HepG2 (cell line): ENCODE results near the gene ATN1. TPM values are rescaled to one million over a fixed set of nuclear protein-coding genes. Genes with fewer than 3 reads are reported as not detected.

Experiments
- ASH2L ChIP-seq: fragments of 300-600, 200-600 bp; sonication (generic); IDR thresholded peaks from 2 replicates; pipeline ENCODE4 v1.7.0; 2017; ENCODE audit warnings: low read depth, mild to moderate bottlenecking, moderate library complexity, mixed read lengths, low read length; ENCODE audit not compliant: insufficient read length
- HDAC6 ChIP-seq: fragments of 200-600 bp; sonication (generic); IDR thresholded peaks from 2 replicates; pipeline ENCODE4 v1.7.0; 2017; ENCODE audit warnings: mild to moderate bottlenecking, antibody characterized with exemption, low read length, low read depth
- PLRG1 ChIP-seq: fragments of 450-650 bp; conservative IDR thresholded peaks from 2 replicates; pipeline ENCODE4 v1.6.1; 2016
- POLR2A ChIP-seq, 2 experiments: IDR thresholded peaks; 2 replicates each; pipeline ENCODE4 v1.6.1; 2011; ENCODE audit warnings: low read depth in 2 of 2, low read length in 2 of 2, mild to moderate bottlenecking in 1 of 2, moderate library complexity in 1 of 2; ENCODE audit not compliant: insufficient read depth in 1 of 2
- POLR2G ChIP-seq: fragments of 200-400 bp; formaldehyde crosslinking; IDR thresholded peaks from 2 replicates; pipeline ENCODE4 v1.6.1; 2018; ENCODE audit warnings: mild to moderate bottlenecking, low read depth, low read length, moderate library complexity
- SOX13 ChIP-seq, 3 experiments: fragments of 450-650 bp in 1 of 3; sonication (generic) in 1 of 3; formaldehyde crosslinking in 1 of 3; IDR thresholded peaks in 2 of 3; conservative IDR thresholded peaks in 1 of 3; 2 replicates each; pipeline versions ENCODE4 v1.5.0 to v1.6.1; 2016 to 2020; ENCODE audit warnings: antibody characterized with exemption in 1 of 3, mild to moderate bottlenecking in 1 of 3, missing compliant biosample characterization in 1 of 3, missing genetic modification reagents in 1 of 3, moderate library complexity in 1 of 3
- ZNF3 ChIP-seq: IDR thresholded peaks from 2 replicates; pipeline ENCODE4 v1.7.0; 2017; ENCODE audit warnings: inconsistent platforms
- ZNF451 ChIP-seq: sonication (generic); formaldehyde crosslinking; IDR thresholded peaks from 2 replicates; pipeline ENCODE4 v1.5.0; 2020; ENCODE audit warnings: mild to moderate bottlenecking, missing genetic modification reagents
- ZNF883 ChIP-seq: sonication (generic); formaldehyde crosslinking; IDR thresholded peaks from 2 replicates; pipeline ENCODE4 v1.5.1; 2020; ENCODE audit warnings: mild to moderate bottlenecking, missing genetic modification reagents; ENCODE audit errors: not compliant biosample characterization
- polyA plus RNA-seq, 8 experiments: library from polyadenylated mRNA; depleted of rRNA in 3 of 8; stranded (reverse) in 7 of 8; unstranded in 1 of 8; fragments of >200 nt; fragmentation: Illumina TruSeq in 4 of 8; extraction: Trizol in 4 of 8; gene quantifications; 2 replicates each; pipeline versions ENCODE4 v1.2.1 to v1.2.3, GENCODE V29; 2011 to 2016; ENCODE audit warnings: low read depth in 4 of 8, missing spikeins in 1 of 8, mixed read lengths in 1 of 8; ENCODE audit not compliant: insufficient read depth in 1 of 8
- total RNA-seq, 5 experiments: library from RNA; depleted of rRNA; stranded (reverse); fragments of >200 nt; fragmentation: Illumina TruSeq; extraction: Trizol; gene quantifications; 2 replicates each; pipeline ENCODE4 v1.2.3, GENCODE V29; 2016; ENCODE audit warnings: low read depth in 1 of 5
- TF ChIP-seq, protein P1 (sequence below): sonication (generic); formaldehyde crosslinking; IDR thresholded peaks from 2 replicates; pipeline ENCODE4 v1.4.0; 2020; ENCODE audit warnings: mild to moderate bottlenecking, missing genetic modification reagents, borderline replicate concordance
- TF ChIP-seq, protein P2 (sequence below): sonication (generic); formaldehyde crosslinking; IDR thresholded peaks from 2 replicates; pipeline ENCODE4 v1.8.1; 2023; ENCODE audit warnings: missing genetic modification reagents, mild to moderate bottlenecking, borderline replicate concordance
- TF ChIP-seq, protein P3 (sequence below): sonication (generic); formaldehyde crosslinking; IDR thresholded peaks from 2 replicates; pipeline ENCODE4 v1.8.1; 2022; ENCODE audit warnings: mild to moderate bottlenecking, missing genetic modification reagents
- TF ChIP-seq, protein P4 (sequence below): fragments of 450-650 bp; IDR thresholded peaks from 2 replicates; pipeline ENCODE4 v1.6.1; 2017; ENCODE audit warnings: mild to moderate bottlenecking
- TF ChIP-seq, protein P5 (sequence below): sonication (generic); formaldehyde crosslinking; IDR thresholded peaks from 2 replicates; pipeline ENCODE4 v1.5.1; 2020; ENCODE audit warnings: mild to moderate bottlenecking, missing genetic modification reagents, moderate library complexity

Gene ATN1
- total and polyA plus RNA-seq, 2 of the 13 experiments (the other 11 are each of a cell fraction or from before 2014, with no cell fraction given), result 2.1 to 8.6 TPM

DNA sequence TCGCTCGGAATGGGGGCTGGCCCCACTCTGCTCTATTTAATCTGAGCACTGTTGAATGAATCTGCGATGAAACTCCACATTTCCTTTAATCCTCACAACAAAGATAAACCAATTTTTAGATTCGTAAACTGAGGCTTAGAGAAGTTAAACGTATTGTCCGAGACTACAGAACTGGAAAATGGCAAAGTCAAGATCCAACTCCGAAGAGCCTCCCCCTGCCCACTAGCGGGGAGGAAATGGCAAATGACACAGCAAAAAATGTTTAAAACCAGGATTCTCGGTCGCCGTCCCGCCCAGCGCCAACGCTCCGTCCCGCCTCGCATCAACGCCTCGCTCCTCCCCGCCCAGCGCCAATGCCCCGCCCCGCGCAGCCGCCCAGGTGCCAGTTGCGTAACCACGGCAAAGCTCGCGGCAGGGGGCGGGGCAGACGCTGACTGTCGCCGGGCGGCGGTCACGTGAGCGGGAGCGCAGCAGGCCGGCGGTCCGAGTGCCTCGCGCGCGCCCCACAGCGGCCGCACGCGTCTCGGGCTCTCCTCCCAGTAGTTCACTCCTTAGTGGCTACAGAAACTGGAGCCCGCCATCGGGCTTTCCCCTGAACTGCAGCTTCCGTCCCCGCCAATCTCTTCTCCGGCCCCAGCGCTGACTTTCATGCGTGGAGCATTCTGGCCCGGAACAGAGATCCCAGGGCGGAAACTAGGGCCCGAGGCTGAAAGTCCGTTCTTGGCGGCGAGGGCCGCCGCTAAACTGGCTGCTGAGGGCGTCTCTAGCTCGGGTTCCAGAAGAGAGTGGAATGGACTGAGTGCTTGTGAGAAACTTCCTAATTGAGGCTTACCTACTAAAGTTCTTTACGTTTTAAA lies 36.7 kb upstream of the ATN1 start (continued):
- TF ChIP-seq ZNF3 (CRISPR knock-in tag) (no peak), HDAC6 (no peak), ZNF883 (peak; percentile 50), ASH2L (peak; percentile 56), POLR2A (IDR thresholded peaks at IDR 0.05; ENCODE audit: insufficient read depth in 1 of 2, low read depth in 2 of 2, low read length in 2 of 2) (peak; percentile 73 to 78), PLRG1 (no peak), ZNF451 (peak; percentile 94; the same call in 1 of the 2 replicates), POLR2G (peak; percentile 85), SOX13 (IDR thresholded peaks at IDR 0.05) (no peak), SOX13 (CRISPR knock-in tag; conservative IDR thresholded peaks at IDR 0.05 in 1 of 2, IDR thresholded peaks at IDR 0.05 in 1 of 2) (peak in 1 of 2 experiments; percentile 73; a peak in 2 of 4 replicates)
- TF ChIP-seq, protein P1, sequence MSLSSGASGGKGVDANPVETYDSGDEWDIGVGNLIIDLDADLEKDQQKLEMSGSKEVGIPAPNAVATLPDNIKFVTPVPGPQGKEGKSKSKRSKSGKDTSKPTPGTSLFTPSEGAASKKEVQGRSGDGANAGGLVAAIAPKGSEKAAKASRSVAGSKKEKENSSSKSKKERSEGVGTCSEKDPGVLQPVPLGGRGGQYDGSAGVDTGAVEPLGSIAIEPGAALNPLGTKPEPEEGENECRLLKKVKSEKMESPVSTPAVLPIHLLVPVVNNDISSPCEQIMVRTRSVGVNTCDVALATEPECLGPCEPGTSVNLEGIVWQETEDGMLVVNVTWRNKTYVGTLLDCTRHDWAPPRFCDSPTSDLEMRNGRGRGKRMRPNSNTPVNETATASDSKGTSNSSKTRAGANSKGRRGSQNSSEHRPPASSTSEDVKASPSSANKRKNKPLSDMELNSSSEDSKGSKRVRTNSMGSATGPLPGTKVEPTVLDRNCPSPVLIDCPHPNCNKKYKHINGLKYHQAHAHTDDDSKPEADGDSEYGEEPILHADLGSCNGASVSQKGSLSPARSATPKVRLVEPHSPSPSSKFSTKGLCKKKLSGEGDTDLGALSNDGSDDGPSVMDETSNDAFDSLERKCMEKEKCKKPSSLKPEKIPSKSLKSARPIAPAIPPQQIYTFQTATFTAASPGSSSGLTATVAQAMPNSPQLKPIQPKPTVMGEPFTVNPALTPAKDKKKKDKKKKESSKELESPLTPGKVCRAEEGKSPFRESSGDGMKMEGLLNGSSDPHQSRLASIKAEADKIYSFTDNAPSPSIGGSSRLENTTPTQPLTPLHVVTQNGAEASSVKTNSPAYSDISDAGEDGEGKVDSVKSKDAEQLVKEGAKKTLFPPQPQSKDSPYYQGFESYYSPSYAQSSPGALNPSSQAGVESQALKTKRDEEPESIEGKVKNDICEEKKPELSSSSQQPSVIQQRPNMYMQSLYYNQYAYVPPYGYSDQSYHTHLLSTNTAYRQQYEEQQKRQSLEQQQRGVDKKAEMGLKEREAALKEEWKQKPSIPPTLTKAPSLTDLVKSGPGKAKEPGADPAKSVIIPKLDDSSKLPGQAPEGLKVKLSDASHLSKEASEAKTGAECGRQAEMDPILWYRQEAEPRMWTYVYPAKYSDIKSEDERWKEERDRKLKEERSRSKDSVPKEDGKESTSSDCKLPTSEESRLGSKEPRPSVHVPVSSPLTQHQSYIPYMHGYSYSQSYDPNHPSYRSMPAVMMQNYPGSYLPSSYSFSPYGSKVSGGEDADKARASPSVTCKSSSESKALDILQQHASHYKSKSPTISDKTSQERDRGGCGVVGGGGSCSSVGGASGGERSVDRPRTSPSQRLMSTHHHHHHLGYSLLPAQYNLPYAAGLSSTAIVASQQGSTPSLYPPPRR (CRISPR knock-in tag), result peak; percentile 63; the same call in 1 of the 2 replicates
- TF ChIP-seq, protein P2, sequence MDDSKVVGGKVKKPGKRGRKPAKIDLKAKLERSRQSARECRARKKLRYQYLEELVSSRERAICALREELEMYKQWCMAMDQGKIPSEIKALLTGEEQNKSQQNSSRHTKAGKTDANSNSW (CRISPR knock-in tag), result no peak
- TF ChIP-seq, protein P3, sequence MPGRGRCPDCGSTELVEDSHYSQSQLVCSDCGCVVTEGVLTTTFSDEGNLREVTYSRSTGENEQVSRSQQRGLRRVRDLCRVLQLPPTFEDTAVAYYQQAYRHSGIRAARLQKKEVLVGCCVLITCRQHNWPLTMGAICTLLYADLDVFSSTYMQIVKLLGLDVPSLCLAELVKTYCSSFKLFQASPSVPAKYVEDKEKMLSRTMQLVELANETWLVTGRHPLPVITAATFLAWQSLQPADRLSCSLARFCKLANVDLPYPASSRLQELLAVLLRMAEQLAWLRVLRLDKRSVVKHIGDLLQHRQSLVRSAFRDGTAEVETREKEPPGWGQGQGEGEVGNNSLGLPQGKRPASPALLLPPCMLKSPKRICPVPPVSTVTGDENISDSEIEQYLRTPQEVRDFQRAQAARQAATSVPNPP (CRISPR knock-in tag), result no peak; the same call in 1 of the 2 replicates
- TF ChIP-seq, protein P4, sequence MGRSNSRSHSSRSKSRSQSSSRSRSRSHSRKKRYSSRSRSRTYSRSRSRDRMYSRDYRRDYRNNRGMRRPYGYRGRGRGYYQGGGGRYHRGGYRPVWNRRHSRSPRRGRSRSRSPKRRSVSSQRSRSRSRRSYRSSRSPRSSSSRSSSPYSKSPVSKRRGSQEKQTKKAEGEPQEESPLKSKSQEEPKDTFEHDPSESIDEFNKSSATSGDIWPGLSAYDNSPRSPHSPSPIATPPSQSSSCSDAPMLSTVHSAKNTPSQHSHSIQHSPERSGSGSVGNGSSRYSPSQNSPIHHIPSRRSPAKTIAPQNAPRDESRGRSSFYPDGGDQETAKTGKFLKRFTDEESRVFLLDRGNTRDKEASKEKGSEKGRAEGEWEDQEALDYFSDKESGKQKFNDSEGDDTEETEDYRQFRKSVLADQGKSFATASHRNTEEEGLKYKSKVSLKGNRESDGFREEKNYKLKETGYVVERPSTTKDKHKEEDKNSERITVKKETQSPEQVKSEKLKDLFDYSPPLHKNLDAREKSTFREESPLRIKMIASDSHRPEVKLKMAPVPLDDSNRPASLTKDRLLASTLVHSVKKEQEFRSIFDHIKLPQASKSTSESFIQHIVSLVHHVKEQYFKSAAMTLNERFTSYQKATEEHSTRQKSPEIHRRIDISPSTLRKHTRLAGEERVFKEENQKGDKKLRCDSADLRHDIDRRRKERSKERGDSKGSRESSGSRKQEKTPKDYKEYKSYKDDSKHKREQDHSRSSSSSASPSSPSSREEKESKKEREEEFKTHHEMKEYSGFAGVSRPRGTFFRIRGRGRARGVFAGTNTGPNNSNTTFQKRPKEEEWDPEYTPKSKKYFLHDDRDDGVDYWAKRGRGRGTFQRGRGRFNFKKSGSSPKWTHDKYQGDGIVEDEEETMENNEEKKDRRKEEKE, result no peak
- TF ChIP-seq, protein P5, sequence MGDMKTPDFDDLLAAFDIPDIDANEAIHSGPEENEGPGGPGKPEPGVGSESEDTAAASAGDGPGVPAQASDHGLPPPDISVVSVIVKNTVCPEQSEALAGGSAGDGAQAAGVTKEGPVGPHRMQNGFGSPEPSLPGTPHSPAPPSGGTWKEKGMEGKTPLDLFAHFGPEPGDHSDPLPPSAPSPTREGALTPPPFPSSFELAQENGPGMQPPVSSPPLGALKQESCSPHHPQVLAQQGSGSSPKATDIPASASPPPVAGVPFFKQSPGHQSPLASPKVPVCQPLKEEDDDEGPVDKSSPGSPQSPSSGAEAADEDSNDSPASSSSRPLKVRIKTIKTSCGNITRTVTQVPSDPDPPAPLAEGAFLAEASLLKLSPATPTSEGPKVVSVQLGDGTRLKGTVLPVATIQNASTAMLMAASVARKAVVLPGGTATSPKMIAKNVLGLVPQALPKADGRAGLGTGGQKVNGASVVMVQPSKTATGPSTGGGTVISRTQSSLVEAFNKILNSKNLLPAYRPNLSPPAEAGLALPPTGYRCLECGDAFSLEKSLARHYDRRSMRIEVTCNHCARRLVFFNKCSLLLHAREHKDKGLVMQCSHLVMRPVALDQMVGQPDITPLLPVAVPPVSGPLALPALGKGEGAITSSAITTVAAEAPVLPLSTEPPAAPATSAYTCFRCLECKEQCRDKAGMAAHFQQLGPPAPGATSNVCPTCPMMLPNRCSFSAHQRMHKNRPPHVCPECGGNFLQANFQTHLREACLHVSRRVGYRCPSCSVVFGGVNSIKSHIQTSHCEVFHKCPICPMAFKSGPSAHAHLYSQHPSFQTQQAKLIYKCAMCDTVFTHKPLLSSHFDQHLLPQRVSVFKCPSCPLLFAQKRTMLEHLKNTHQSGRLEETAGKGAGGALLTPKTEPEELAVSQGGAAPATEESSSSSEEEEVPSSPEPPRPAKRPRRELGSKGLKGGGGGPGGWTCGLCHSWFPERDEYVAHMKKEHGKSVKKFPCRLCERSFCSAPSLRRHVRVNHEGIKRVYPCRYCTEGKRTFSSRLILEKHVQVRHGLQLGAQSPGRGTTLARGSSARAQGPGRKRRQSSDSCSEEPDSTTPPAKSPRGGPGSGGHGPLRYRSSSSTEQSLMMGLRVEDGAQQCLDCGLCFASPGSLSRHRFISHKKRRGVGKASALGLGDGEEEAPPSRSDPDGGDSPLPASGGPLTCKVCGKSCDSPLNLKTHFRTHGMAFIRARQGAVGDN (CRISPR knock-in tag), result peak; percentile 96
